Measurements from ENCODE around the gene GBF1.

DNA sequence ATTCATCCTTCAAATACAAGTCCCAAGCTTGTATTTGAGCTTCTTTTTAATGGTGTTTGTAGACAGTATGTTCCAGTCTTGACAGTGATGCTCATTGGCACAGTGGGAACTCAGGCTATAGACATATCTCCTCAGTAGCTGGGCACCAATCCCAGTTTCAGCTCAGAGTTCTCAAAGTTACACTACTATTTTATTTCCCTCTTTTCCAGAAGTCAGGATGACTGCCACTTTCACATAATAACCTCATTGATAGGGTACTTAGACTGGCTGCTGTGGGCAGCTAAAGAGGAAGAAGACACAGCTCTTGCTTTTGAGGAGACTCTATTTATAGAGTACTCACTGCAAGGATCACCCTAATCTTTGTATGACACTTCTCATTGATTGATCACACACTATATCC lies 2.4 kb downstream of the GBF1 start:
- TF ChIP-seq, protein P1, sequence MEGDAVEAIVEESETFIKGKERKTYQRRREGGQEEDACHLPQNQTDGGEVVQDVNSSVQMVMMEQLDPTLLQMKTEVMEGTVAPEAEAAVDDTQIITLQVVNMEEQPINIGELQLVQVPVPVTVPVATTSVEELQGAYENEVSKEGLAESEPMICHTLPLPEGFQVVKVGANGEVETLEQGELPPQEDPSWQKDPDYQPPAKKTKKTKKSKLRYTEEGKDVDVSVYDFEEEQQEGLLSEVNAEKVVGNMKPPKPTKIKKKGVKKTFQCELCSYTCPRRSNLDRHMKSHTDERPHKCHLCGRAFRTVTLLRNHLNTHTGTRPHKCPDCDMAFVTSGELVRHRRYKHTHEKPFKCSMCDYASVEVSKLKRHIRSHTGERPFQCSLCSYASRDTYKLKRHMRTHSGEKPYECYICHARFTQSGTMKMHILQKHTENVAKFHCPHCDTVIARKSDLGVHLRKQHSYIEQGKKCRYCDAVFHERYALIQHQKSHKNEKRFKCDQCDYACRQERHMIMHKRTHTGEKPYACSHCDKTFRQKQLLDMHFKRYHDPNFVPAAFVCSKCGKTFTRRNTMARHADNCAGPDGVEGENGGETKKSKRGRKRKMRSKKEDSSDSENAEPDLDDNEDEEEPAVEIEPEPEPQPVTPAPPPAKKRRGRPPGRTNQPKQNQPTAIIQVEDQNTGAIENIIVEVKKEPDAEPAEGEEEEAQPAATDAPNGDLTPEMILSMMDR (IDR thresholded peaks at IDR 0.05), result no peak
- no peak for TF ChIP-seq EZH2 (IDR thresholded peaks at IDR 0.05; ENCODE audit: borderline replicate concordance, insufficient read depth, low read depth, low read length, poor library complexity, severe bottlenecking)
